ENCODE measurements around the gene TMEM9. TPM values are rescaled to one million over a fixed set of nuclear protein-coding genes. Genes with fewer than 3 reads are reported as not detected.

Gene TMEM9
- 10 to 100 TPM; 41.8 to 63.4 TPM for total RNA-seq

DNA sequence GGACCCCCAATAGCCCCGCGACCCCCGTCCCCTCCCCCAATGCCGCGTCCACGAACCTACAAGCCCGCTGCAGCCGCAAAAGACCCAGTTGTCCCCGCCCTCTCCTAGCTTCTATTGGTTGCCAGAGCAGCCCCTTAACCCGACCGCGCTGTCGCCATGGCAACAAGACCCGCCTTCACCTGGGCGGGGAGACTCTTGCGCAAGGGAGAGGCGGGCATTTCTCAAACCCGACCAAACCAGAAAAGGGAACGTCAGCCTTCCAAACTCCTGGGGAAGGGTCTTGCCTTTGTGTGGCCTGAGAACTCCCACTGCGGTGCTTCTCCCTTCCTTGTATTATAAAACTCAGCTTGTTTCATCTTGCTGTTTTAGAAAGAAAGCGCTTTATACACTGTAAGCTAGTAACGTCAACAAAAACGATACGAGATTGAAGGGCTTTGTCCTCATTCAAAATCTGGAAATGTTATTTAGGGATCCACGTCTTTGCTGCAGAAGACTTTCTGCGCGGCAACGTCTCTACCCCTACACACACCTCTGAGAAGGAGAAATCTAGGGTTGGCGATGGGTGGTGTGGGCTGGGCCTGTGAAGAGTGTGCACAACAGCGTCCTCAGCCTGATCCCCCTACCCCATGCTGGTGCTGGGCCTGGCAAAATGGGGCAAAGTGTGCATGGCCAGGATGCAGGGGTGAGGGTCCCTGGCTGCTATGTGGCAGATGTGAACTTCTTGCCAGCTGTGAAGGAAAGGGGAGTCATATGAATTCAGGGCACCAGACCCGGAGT is at the start of gene TMEM9:
TSS of gene TMEM9 (minus strand) at position 86 of the 777 bp plus-strand sequence. CDS start 551 bp downstream, outside the sequence.
- H3K9me3 ChIP-seq: no peaks in the 10 kb centered on the region
- peak within 1 kb of the TSS; percentile 77 to 78 for H3K27ac ChIP-seq
- DNase-seq (ENCODE audit: low spot score): peak; percentile 99
- TF ChIP-seq, protein P1, sequence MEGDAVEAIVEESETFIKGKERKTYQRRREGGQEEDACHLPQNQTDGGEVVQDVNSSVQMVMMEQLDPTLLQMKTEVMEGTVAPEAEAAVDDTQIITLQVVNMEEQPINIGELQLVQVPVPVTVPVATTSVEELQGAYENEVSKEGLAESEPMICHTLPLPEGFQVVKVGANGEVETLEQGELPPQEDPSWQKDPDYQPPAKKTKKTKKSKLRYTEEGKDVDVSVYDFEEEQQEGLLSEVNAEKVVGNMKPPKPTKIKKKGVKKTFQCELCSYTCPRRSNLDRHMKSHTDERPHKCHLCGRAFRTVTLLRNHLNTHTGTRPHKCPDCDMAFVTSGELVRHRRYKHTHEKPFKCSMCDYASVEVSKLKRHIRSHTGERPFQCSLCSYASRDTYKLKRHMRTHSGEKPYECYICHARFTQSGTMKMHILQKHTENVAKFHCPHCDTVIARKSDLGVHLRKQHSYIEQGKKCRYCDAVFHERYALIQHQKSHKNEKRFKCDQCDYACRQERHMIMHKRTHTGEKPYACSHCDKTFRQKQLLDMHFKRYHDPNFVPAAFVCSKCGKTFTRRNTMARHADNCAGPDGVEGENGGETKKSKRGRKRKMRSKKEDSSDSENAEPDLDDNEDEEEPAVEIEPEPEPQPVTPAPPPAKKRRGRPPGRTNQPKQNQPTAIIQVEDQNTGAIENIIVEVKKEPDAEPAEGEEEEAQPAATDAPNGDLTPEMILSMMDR (IDR thresholded peaks at IDR 0.05): no peak
- peaks cover 19% of the 10 kb centered on the region for H3K36me3 ChIP-seq
- no peaks in the 10 kb centered on the region for H3K27me3 ChIP-seq
- peaks cover 0 to 20% of the 10 kb centered on the region in 2 donors for H3K4me1 ChIP-seq
- peak within 1 kb of the TSS; percentile 82 to 94 for H3K4me3 ChIP-seq

DNA sequence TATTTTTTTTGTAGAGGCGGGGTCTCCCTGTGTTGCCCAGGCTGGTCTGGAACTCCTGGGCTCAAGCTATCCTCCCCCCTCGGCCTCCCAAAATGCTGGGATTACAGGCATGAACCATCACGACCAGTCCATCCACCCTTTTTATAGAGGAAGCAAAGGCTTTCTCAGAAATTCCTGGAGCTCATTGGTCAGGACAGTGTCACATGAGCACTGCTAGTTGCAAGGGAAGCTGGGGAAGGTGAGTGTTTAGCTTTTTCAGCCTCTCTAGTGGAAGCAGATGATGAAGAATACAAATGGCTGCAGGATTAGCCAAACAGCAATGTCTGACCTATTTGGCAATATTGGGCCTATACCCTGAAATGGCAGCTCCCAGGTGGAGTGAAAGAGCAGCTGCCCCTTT is 44.3 kb upstream of the TMEM9 start:
- Histone ChIP-seq H3K36me3 (no peaks in the 10 kb centered on the region), H3K27ac (no peak overlapping the region), H3K27me3 (no peaks in the 10 kb centered on the region), H3K4me3 (no peak overlapping the region), H3K9me3 (no peaks in the 10 kb centered on the region), H3K4me1 (no peaks in the 10 kb centered on the region)
- TF ChIP-seq, protein P1 (IDR thresholded peaks at IDR 0.05): no peak
- no peak for DNase-seq (ENCODE audit: low spot score)

DNA sequence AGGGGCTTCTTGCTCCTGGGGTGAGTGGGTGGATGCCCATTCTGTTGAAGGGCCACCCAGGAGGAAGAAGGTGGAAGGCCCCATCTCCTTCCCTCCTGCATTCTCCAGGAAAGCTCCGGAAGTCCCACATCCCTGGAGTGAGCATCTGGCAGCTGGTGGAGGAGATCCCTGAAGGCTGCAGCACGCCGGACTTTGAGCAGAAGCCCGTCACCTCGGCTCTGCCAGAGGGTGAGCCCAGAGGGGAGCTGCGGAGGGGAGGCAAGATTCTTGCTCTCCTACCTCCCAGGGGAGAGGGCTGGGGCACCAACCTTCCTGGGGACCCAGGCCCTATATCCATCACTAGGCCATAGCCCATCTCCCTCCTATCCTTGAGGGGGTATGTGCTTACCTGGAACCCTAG is 39.8 kb upstream of the TMEM9 start:
- Histone ChIP-seq H3K4me3 (no peak overlapping the region), H3K4me1 (no peaks in the 10 kb centered on the region), H3K27me3 (no peaks in the 10 kb centered on the region), H3K36me3 (no peaks in the 10 kb centered on the region), H3K9me3 (no peaks in the 10 kb centered on the region), H3K27ac (no peak overlapping the region)
- TF ChIP-seq, protein P1 (IDR thresholded peaks at IDR 0.05): no peak
- no peak for DNase-seq (ENCODE audit: low spot score)

DNA sequence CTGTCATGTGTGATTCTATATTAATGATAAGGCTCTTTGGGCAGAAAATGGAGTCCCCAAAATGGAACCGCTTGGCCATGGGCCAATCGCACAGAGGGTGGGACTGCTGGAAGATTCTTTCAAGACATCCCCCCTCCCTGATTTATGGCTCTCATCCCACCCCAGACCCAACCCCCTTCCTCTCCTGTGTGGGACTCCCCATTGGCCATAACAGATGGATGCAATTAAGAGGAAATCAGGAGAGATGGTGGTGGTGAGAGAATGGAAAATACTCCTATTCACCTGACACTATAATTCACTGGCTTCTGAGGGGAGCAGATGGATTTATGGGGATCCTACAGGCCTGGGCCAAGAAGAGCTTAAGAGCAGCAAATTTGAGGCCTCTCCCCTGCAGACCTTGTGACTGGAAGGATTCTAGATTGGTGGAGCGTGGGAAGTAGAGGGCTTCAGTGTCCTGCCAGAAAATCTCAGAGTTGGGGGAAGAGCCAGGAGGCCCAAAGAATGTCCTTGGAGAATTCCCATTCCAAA is 38.1 kb upstream of the TMEM9 start:
- H3K4me1 ChIP-seq: no peaks in the 10 kb centered on the region

DNA sequence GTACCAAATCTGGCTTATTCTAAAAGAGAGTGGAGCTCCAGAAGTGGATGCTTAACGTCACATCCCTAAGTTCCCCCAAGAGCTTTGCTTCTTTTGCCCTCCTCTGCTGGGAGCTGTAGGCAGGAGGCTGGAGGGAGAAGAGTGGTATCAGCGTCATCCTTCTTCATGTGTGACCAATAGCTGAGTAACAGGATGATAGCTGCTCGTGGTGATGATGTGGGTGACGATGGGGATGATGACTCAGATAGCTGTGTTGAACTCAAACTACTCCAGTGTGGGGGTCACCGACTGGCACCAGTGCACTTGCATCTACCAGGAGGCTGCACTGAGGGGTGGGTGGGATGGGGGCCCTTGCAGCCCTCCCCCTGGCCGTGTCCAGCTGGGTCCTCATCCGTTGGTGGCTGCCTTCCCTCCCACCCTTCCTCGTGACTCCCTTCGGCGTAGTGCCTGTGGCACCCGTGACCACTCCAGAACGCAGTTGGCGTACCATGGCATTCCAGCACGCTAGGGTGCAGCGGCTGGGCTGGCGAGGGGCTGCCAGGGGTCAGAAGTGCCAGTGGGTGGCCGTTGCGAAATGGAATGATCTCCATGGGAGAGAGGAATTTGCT is 37.5 kb upstream of the TMEM9 start:
- no peak for DNase-seq (ENCODE audit: low spot score)
- Histone ChIP-seq H3K27ac (no peak overlapping the region), H3K4me3 (no peak overlapping the region), H3K36me3 (no peaks in the 10 kb centered on the region), H3K4me1 (no peaks in the 10 kb centered on the region), H3K27me3 (no peaks in the 10 kb centered on the region), H3K9me3 (no peaks in the 10 kb centered on the region)
- TF ChIP-seq, protein P1 (IDR thresholded peaks at IDR 0.05): no peak

More for the DNA sequence above, 38.1 kb upstream of the TMEM9 start:
- Histone ChIP-seq H3K36me3 (no peaks in the 10 kb centered on the region), H3K9me3 (no peaks in the 10 kb centered on the region), H3K4me3 (no peak overlapping the region), H3K27me3 (no peaks in the 10 kb centered on the region), H3K27ac (no peak overlapping the region)
- DNase-seq (ENCODE audit: low spot score): no peak
- TF ChIP-seq, protein P1 (IDR thresholded peaks at IDR 0.05): no peak
